Stomach smooth muscle (tissue), 2 donors: ENCODE results near the gene TMED7.
"Not testable (repeated sequence)": the region's sequence is repeated elsewhere in the genome, so short reads cannot be mapped to it uniquely, and the experiment has no call there.

ENCODE experiments used
- H3K27ac ChIP-seq: one replicate; pipeline ENCODE4 v1.7.0; 2013; ENCODE audit warnings: mild to moderate bottlenecking, low read length, inconsistent platforms
- H3K27me3 ChIP-seq, 2 donors: one replicate each; pipeline ENCODE4 v1.7.0; 2013; ENCODE audit warnings: low read length in 2 of 2; ENCODE audit not compliant: insufficient read depth in 2 of 2, control insufficient read depth in 1 of 2
- H3K36me3 ChIP-seq, 2 donors: one replicate each; pipeline ENCODE4 v1.7.0; 2013; ENCODE audit warnings: low read length in 2 of 2; ENCODE audit not compliant: control insufficient read depth in 2 of 2, insufficient read depth in 2 of 2
- H3K4me1 ChIP-seq: one replicate; pipeline ENCODE4 v1.7.0; 2013; ENCODE audit warnings: low read length; ENCODE audit not compliant: control insufficient read depth, insufficient read depth
- H3K4me3 ChIP-seq, 2 donors: one replicate each; pipeline ENCODE4 v1.7.0; 2013; ENCODE audit warnings: low read length in 2 of 2
- H3K9ac ChIP-seq, 2 donors: one replicate each; pipeline ENCODE4 v1.7.0; 2013; ENCODE audit warnings: low read length in 2 of 2, mild to moderate bottlenecking in 1 of 2
- H3K9me3 ChIP-seq, 2 donors: one replicate each; pipeline ENCODE4 v1.7.0; 2013; ENCODE audit warnings: low read length in 2 of 2; ENCODE audit not compliant: control insufficient read depth in 2 of 2
- donor health status: healthy.
- donor health status: Pancreatic carcinoma.

TMED7 gene

GRCh38 chr5:115625579-115626444 is at the start of gene TMED7:
Gene TMED7 (minus strand): TSS chr5:115626036. CDS start chr5:115625792, 244 bp downstream.
- H3K27me3 ChIP-seq, result no peaks in the 10 kb centered on the region
- H3K9me3 ChIP-seq, result no peaks in the 10 kb centered on the region
- H3K27ac ChIP-seq, result peak within 1 kb of the TSS; percentile 84
- H3K4me3 ChIP-seq, result peak within 1 kb of the TSS; percentile 80 to 89
- peaks cover 10% of the 10 kb centered on the region for H3K4me1 ChIP-seq
- H3K9ac ChIP-seq, result peak within 1 kb of the TSS; percentile 82 to 94
- H3K36me3 ChIP-seq, result no peaks in the 10 kb centered on the region

DNA sequence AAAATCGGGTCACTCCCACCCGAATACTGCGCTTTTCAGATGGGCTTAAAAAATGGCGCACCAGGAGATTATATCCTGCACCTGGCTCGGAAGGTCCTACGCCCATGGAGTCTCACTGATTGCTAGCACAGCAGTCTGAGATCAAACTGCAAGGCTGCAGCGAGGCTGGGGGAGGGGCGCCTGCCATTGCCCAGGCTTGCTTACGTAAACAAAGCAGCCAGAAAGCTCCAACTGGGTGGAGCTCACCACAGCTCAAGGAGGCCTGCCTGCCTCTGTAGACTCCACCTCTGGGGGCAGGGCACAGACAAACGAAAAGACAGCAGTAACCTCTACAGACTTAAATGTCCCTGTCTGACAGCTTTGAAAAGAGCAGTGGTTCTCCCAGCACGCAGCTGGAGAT is 48.9 kb upstream of the TMED7 start:
- H3K4me3 ChIP-seq, H3K36me3 ChIP-seq, H3K9ac ChIP-seq, H3K27ac ChIP-seq, H3K27me3 ChIP-seq, H3K9me3 ChIP-seq, H3K4me1 ChIP-seq: not testable (repeated sequence)

- H3K27me3 ChIP-seq, result no peaks in the 10 kb centered on the region
- H3K9ac ChIP-seq, result no peak overlapping the region
- no peaks in the 10 kb centered on the region for H3K9me3 ChIP-seq
- H3K4me3 ChIP-seq, result no peak overlapping the region
- no peaks in the 10 kb centered on the region for H3K4me1 ChIP-seq
- H3K36me3 ChIP-seq, result no peaks in the 10 kb centered on the region
- H3K27ac ChIP-seq, result no peak overlapping the region
Measured at GRCh38 chr5:115673596-115673995, 47.8 kb upstream of the TMED7 start.

DNA sequence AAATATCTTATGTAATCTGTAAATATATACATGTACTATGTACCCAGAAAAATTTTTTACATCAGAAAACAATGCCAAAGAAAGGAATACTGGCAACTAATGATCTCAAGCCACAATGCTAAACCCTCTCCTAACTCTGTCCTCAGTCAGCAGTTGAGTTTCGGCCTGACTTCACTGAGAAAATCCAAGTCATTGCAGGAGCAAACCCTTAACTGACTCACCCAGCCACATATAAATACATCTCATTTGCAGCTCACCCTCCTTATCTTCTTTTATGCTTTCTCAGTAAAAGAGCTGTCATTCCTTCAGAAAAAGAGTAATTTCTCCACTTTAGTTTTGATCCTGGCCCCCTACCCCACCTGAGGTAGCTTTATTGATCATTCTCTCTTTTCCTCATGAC is 46.1 kb upstream of the TMED7 start:
- Histone ChIP-seq H3K9ac (no peak overlapping the region), H3K36me3 (no peaks in the 10 kb centered on the region), H3K27me3 (no peaks in the 10 kb centered on the region), H3K4me1 (no peaks in the 10 kb centered on the region), H3K9me3 (no peaks in the 10 kb centered on the region), H3K27ac (no peak overlapping the region), H3K4me3 (no peak overlapping the region)

DNA sequence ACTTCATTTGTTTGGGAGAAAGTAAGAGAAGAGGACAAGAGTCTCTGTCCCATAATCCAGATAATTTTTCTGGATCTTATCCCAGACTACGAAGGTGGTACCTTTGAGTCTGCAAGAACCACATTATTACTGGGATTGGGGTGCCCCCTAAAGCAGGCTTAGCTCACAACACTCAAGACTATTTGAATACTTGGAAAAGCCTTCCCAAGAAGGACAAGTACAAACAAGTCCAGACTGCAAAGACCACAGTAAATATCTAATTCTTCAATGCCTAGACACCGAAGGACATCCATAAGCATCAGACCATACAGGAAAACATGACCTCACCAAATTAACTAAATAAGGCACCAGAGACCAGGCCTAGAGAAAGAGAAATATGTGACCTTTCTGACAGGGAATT is 40.2 kb upstream of the TMED7 start:
- Histone ChIP-seq H3K36me3 (no peaks in the 10 kb centered on the region), H3K27me3 (no peaks in the 10 kb centered on the region)

GRCh38 chr5:115661563-115661962 is 35.7 kb upstream of the TMED7 start:
- Histone ChIP-seq H3K9ac (no peak overlapping the region), H3K4me3 (no peak overlapping the region), H3K36me3 (no peaks in the 10 kb centered on the region), H3K27me3 (no peaks in the 10 kb centered on the region), H3K4me1 (no peaks in the 10 kb centered on the region), H3K27ac (no peak overlapping the region), H3K9me3 (no peaks in the 10 kb centered on the region)

More for the DNA sequence above, 40.2 kb upstream of the TMED7 start:
- Histone ChIP-seq H3K27ac (no peak overlapping the region), H3K9me3 (no peaks in the 10 kb centered on the region), H3K9ac (no peak overlapping the region), H3K4me3 (no peak overlapping the region), H3K4me1 (no peaks in the 10 kb centered on the region)

DNA sequence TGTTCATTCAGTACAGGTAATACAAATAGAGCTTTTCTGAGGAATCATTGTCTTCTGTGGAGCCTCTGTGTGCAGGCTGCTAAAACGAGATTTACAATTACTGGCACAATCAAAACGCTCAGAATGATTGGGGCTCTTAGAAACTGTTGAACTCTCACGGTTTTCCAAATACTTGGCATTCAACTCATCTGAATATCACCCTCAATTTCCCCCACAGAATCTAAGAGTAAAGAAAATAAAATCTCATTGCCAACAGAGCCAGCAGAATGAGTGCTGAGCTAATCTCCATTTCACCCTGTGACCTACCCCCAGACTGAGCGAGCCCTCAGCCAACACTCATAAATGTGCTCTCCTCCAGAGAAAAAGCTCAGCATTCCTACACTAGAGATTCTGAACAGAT is 35.3 kb upstream of the TMED7 start:
- Histone ChIP-seq H3K9ac (no peak overlapping the region), H3K27me3 (no peaks in the 10 kb centered on the region), H3K9me3 (no peaks in the 10 kb centered on the region), H3K36me3 (no peaks in the 10 kb centered on the region), H3K27ac (no peak overlapping the region), H3K4me1 (no peaks in the 10 kb centered on the region), H3K4me3 (no peak overlapping the region)

DNA sequence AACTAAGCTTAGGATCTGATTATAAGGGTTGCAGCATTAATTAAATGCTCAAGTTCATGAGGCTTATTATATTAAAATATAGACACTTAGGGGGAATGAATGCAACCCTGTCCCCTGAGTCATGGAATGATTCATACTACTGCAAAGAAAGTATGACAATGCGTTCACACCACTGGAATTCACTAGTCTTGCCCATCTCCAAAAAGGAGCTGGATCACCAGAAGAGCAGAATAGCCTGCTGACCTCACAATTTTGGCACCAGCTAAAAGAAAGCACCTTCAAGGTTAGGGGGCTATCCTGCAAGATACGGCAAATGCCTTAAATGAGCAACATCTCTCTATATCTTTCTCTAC is 32.0 kb upstream of the TMED7 start:
- no peaks in the 10 kb centered on the region for H3K27me3 ChIP-seq
- no peaks in the 10 kb centered on the region for H3K36me3 ChIP-seq
- no peak overlapping the region for H3K4me3 ChIP-seq
- no peak overlapping the region for H3K9ac ChIP-seq
- no peaks in the 10 kb centered on the region for H3K4me1 ChIP-seq
- no peaks in the 10 kb centered on the region for H3K9me3 ChIP-seq
- H3K27ac ChIP-seq, result no peak overlapping the region

- no peaks in the 10 kb centered on the region for H3K4me1 ChIP-seq
- H3K9ac ChIP-seq, result no peak overlapping the region
- no peaks in the 10 kb centered on the region for H3K9me3 ChIP-seq
- no peaks in the 10 kb centered on the region for H3K27me3 ChIP-seq
- no peak overlapping the region for H3K4me3 ChIP-seq
- no peak overlapping the region for H3K27ac ChIP-seq
- H3K36me3 ChIP-seq, result no peaks in the 10 kb centered on the region
Measured at GRCh38 chr5:115657125-115657880, 31.5 kb upstream of the TMED7 start.

DNA sequence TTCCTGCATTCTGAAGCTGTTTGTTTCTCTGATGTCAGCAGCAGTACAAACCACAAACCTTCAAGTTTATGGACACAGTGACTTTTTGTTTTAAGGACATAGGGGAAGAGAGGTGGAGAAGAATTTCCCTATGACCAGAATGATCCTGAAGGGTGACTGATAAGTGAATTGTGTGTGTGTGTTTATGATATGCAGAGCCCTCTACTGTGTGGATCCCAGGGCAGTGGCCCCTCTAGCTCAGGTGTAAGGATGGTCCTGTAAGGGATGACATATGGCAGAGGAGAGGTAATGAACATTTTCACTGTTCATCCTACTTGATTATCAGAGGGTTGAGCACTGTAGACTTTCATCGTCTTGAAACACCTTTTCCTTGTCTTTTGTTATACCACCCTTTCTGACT is 30.6 kb upstream of the TMED7 start:
- H3K4me3 ChIP-seq, result no peak overlapping the region
- no peaks in the 10 kb centered on the region for H3K9me3 ChIP-seq
- no peaks in the 10 kb centered on the region for H3K4me1 ChIP-seq
- no peak overlapping the region for H3K27ac ChIP-seq
- no peak overlapping the region for H3K9ac ChIP-seq
- H3K27me3 ChIP-seq, result no peaks in the 10 kb centered on the region
- no peaks in the 10 kb centered on the region for H3K36me3 ChIP-seq

GRCh38 chr5:115655994-115656393 is 30.2 kb upstream of the TMED7 start:
- Histone ChIP-seq H3K9ac (no peak overlapping the region), H3K9me3 (no peaks in the 10 kb centered on the region), H3K27me3 (no peaks in the 10 kb centered on the region), H3K36me3 (no peaks in the 10 kb centered on the region), H3K4me3 (no peak overlapping the region), H3K27ac (no peak overlapping the region), H3K4me1 (no peaks in the 10 kb centered on the region)
